ENCODE data around the gene C15orf61.

Gene C15orf61

GRCh38 chr15:67573194-67573593 lies 52.3 kb downstream of the C15orf61 start:
- CTCF ChIA-PET, result interaction anchor here (0.6 kb wide), 1 partner anchor 72 kb away, joined by 3 read pairs; no protein-coding TSS in a partner anchor
- H3K9me3 ChIP-seq (ENCODE audit: control insufficient read depth, insufficient read depth, low read depth, low read length), result no peaks in the 10 kb centered on the region
- H3K4me1 ChIP-seq (ENCODE audit: control insufficient read depth, insufficient read depth, low read length), result peaks cover 23% of the 10 kb centered on the region
- H3K4me3 ChIP-seq (ENCODE audit: low read depth, low read length), result no peak overlapping the region
- no peaks in the 10 kb centered on the region for H3K36me3 ChIP-seq (ENCODE audit: control insufficient read depth in 2 of 2, insufficient read depth in 1 of 2, low read length in 2 of 2)
- no peak overlapping the region for H3K27ac ChIP-seq (ENCODE audit: extremely low read depth, low read depth, low read length)
- POLR2A ChIA-PET, result no interaction called here
- TF ChIP-seq ZXDB (tag by site-specific recombination; IDR thresholded peaks at IDR 0.05) (no peak), ZNF513 (tag by site-specific recombination; IDR thresholded peaks at IDR 0.05) (no peak), ZNF146 (tag by site-specific recombination; IDR thresholded peaks at IDR 0.05) (no peak), ZNF155 (tag by site-specific recombination; IDR thresholded peaks at IDR 0.05) (no peak), ZNF792 (tag by site-specific recombination; IDR thresholded peaks at IDR 0.05) (no peak), ZNF600 (tag by site-specific recombination; IDR thresholded peaks at IDR 0.05) (no peak), ZNF221 (tag by site-specific recombination; IDR thresholded peaks at IDR 0.05; ENCODE audit: borderline replicate concordance) (no peak), ZNF292 (tag by site-specific recombination; IDR thresholded peaks at IDR 0.05; ENCODE audit: borderline replicate concordance, low read depth) (no peak), ZNF510 (tag by site-specific recombination; IDR thresholded peaks at IDR 0.05; ENCODE audit: insufficient replicate concordance) (no peak), ZNF350 (tag by site-specific recombination; IDR thresholded peaks at IDR 0.05) (no peak), TCF7L2 (IDR thresholded peaks at IDR 0.05; ENCODE audit: borderline replicate concordance, low read depth, low read length) (no peak), ZNF776 (tag by site-specific recombination; IDR thresholded peaks at IDR 0.05; ENCODE audit: borderline replicate concordance) (no peak), ZNF560 (tag by site-specific recombination; IDR thresholded peaks at IDR 0.05; ENCODE audit: borderline replicate concordance) (no peak), ZNF404 (tag by site-specific recombination; IDR thresholded peaks at IDR 0.05) (no peak), GFI1B (tag by site-specific recombination; IDR thresholded peaks at IDR 0.05) (no peak), ZNF658 (tag by site-specific recombination; IDR thresholded peaks at IDR 0.05) (no peak)

GRCh38 chr15:67575039-67575502 lies 54.1 kb downstream of the C15orf61 start:
- Histone ChIP-seq H3K4me1 (ENCODE audit: control insufficient read depth, insufficient read depth, low read length) (peaks cover 34% of the 10 kb centered on the region), H3K36me3 (ENCODE audit: control insufficient read depth in 2 of 2, insufficient read depth in 1 of 2, low read length in 2 of 2) (no peaks in the 10 kb centered on the region), H3K27ac (ENCODE audit: extremely low read depth, low read depth, low read length) (no peak overlapping the region), H3K4me3 (ENCODE audit: low read depth, low read length) (no peak overlapping the region), H3K9me3 (ENCODE audit: control insufficient read depth, insufficient read depth, low read depth, low read length) (no peaks in the 10 kb centered on the region)
- ChIA-PET CTCF (no interaction called here), POLR2A (no interaction called here)
- TF ChIP-seq ZNF544 (tag by site-specific recombination; IDR thresholded peaks at IDR 0.05) (no peak), ZNF19 (tag by site-specific recombination; IDR thresholded peaks at IDR 0.05; ENCODE audit: low read depth) (no peak), ZNF175 (tag by site-specific recombination; IDR thresholded peaks at IDR 0.05) (no peak), ZBTB21 (tag by site-specific recombination; IDR thresholded peaks at IDR 0.05) (no peak), ZNF830 (tag by site-specific recombination; IDR thresholded peaks at IDR 0.05; ENCODE audit: low read depth) (no peak), ZNF26 (tag by site-specific recombination; IDR thresholded peaks at IDR 0.05) (no peak), KLF8 (tag by site-specific recombination; IDR thresholded peaks at IDR 0.05) (no peak), GLI4 (tag by site-specific recombination; IDR thresholded peaks at IDR 0.05) (no peak), ZNF530 (tag by site-specific recombination; IDR thresholded peaks at IDR 0.05; ENCODE audit: low read depth) (no peak), ZNF580 (tag by site-specific recombination; IDR thresholded peaks at IDR 0.05) (no peak), ZNF114 (tag by site-specific recombination; IDR thresholded peaks at IDR 0.05) (no peak), ZNF488 (tag by site-specific recombination; IDR thresholded peaks at IDR 0.05) (no peak), ZNF629 (tag by site-specific recombination; IDR thresholded peaks at IDR 0.05) (peak; percentile 30; the same call in 1 of the 2 replicates), ZNF146 (tag by site-specific recombination; IDR thresholded peaks at IDR 0.05) (no peak), KLF17 (tag by site-specific recombination; IDR thresholded peaks at IDR 0.05) (no peak), SCRT2 (tag by site-specific recombination; IDR thresholded peaks at IDR 0.05) (peak; percentile 98), ZSCAN16 (tag by site-specific recombination; IDR thresholded peaks at IDR 0.05) (no peak)
